ENCODE results near the gene ACBD6. TPM values are rescaled to one million over a fixed set of nuclear protein-coding genes. Genes with fewer than 3 reads are reported as not detected.

ACBD6 gene
- total and polyA plus RNA-seq, 2 of the 4 experiments (the other 2 are of a cell fraction), result 52.5 to 59.1 TPM

DNA sequence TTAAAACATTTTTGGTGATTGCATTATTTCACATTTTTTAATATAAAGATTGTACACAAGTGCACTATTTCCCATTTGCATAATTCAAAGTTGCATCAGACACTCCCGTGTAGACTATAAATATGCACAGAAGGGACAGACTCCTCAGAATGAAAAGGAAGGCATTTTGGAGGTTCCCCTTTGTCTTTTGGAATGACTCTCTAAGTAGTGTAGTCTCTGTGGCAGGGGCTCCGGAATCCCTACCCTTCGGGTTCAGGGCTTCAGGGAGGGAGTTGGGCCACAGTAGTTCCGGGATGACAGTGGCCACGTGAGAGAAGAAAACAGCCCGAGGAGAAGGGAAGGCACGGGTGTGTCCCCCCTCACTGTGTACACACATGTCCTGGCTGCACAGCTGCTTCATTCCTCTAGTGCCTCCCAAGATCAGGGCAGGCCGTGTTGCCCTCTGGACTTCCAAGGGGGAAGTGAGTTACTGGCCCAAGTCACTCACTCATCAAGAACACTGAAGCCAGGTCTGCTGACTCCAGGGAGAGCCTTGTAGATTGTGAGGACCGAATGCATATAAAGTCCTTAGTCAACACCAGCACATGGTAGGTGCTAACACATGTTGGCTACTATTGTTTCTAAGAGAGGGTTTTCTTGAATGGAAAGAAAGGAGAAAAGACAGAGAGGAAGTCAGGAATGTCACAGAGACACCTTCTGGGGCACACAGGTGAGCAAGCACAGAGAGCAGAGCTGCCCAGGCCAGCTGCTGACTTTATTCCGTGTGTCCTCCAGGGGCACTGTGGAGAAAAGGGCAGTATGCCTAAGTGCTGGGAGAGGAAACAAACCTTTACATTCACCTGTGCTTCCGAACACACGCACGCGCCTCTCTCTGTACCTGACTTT, 232.5 kb downstream of the ACBD6 start:
- Histone ChIP-seq H3K23ac (ENCODE audit: low read depth, low read length) (no peak overlapping the region), H3K18ac (ENCODE audit: low read depth, low read length) (no peak overlapping the region), H3K9ac (ENCODE audit: low read depth, low read length) (no peak overlapping the region), H3K27me3 (ENCODE audit: control insufficient read depth, insufficient read depth, low read length) (no peaks in the 10 kb centered on the region), H4K8ac (ENCODE audit: low read depth in 2 of 2, low read length in 2 of 2) (no peak overlapping the region), H2BK120ac (ENCODE audit: low read depth, low read length) (no peak overlapping the region), H4K91ac (ENCODE audit: insufficient read depth, low read depth, low read length) (no peak overlapping the region; the same call in 1 of the 2 replicates), H3K27ac (ENCODE audit: insufficient read depth, low read length) (no peak overlapping the region), H2BK20ac (ENCODE audit: low read depth, low read length) (0 out of 2 replicates have a peak overlapping the region, but pooled peaks have one; percentile 1), H3K4me1 (ENCODE audit: control insufficient read depth, insufficient read depth, low read length) (peaks cover 9% of the 10 kb centered on the region), H3K4me3 (ENCODE audit: insufficient read depth, low read depth, low read length) (no peak overlapping the region), H4K5ac (ENCODE audit: low read depth, low read length) (no peak overlapping the region), H2BK15ac (ENCODE audit: low read depth, low read length) (no peak overlapping the region), H3K9me1 (ENCODE audit: insufficient read depth, low read length) (peaks cover 14% of the 10 kb centered on the region; the same call in 1 of the 2 replicates), H2AFZ (replicated peaks; ENCODE audit: low read length, poor library complexity) (no peak overlapping the region), H2AK9ac (replicated peaks; ENCODE audit: low read depth, low read length, poor library complexity) (no peak overlapping the region), H4K20me1 (ENCODE audit: insufficient read depth, low read length) (peaks cover 7% of the 10 kb centered on the region; the same call in 1 of the 2 replicates), H3K79me1 (ENCODE audit: low read depth in 1 of 2, low read length in 2 of 2) (no peaks in the 10 kb centered on the region), H3K56ac (ENCODE audit: extremely low read depth, insufficient read depth, low read length) (no peak overlapping the region), H3K4me2 (ENCODE audit: low read depth, low read length) (no peak overlapping the region), H3K9me3 (ENCODE audit: control insufficient read depth, insufficient read depth, low read length) (no peaks in the 10 kb centered on the region), H2AK5ac (ENCODE audit: low read depth, low read length) (peak overlapping the region; percentile 0; the same call in 1 of the 2 replicates), H3K4ac (ENCODE audit: low read depth, low read length) (0 out of 2 replicates have a peak overlapping the region, but pooled peaks have one; percentile 15), H3K36me3 (ENCODE audit: control insufficient read depth, insufficient read depth, low read length) (peaks cover 18% of the 10 kb centered on the region; the same call in 1 of the 2 replicates), H2BK5ac (ENCODE audit: low read depth, low read length, poor library complexity, severe bottlenecking) (no peak overlapping the region), H3K14ac (replicated peaks; ENCODE audit: low read depth, low read length) (no peak overlapping the region)
- no peak for ATAC-seq (ENCODE audit: low read depth)
- intact Hi-C loops (cut with micrococcal nuclease), result no loop called here
- POLR2A ChIA-PET (ENCODE audit: unreplicated experiment), result no interaction called here
- CTCF ChIA-PET, result interaction anchor here (0.7 to 1.6 kb wide), 7 partner anchors 9 to 211 kb away, joined by 3 to 7 read pairs (median 3); no protein-coding TSS in a partner anchor
- BruUV-seq (replicated peaks), result no TSS peak
- no peak for TF ChIP-seq CHD1 (IDR thresholded peaks at IDR 0.05; ENCODE audit: low read depth, low read length)
- TF ChIP-seq, protein P1, sequence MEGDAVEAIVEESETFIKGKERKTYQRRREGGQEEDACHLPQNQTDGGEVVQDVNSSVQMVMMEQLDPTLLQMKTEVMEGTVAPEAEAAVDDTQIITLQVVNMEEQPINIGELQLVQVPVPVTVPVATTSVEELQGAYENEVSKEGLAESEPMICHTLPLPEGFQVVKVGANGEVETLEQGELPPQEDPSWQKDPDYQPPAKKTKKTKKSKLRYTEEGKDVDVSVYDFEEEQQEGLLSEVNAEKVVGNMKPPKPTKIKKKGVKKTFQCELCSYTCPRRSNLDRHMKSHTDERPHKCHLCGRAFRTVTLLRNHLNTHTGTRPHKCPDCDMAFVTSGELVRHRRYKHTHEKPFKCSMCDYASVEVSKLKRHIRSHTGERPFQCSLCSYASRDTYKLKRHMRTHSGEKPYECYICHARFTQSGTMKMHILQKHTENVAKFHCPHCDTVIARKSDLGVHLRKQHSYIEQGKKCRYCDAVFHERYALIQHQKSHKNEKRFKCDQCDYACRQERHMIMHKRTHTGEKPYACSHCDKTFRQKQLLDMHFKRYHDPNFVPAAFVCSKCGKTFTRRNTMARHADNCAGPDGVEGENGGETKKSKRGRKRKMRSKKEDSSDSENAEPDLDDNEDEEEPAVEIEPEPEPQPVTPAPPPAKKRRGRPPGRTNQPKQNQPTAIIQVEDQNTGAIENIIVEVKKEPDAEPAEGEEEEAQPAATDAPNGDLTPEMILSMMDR (conservative IDR thresholded peaks at IDR 0.05; ENCODE audit: low read depth, low read length), result peak; percentile 27; the same call in 1 of the 2 replicates
- DNase-seq, result no peak
- WGBS, 2 experiments (ENCODE audit: extremely low coverage in 2 of 2, insufficient read length in 1 of 2), result 89% methylated on average over 5 of the region's 14 CpGs; no CpG with 5 or more reads in 1 of the 2 experiments
- dilution Hi-C loops (cut with HindIII; ENCODE audit: low sequenced_read_pairs, unreplicated experiment), result no loop called here
- in situ Hi-C loops (cut with MboI; ENCODE audit: low sequenced_read_pairs), result loop anchor here (25.0 kb wide), 1 partner anchor 892 kb away; no protein-coding TSS in a partner anchor
